IMR-90 (cell line): ENCODE results near the gene TFPI. TPM values are rescaled to one million over a fixed set of nuclear protein-coding genes. Genes with fewer than 3 reads are reported as not detected.

Source experiments
- ATAC-seq: fragments of 200-7000 bp; cut with Tn5 transposase; 2 replicates; pipeline ENCODE4 v1.9.1; 2020; ENCODE audit warnings: low read depth, mild to moderate bottlenecking, moderate library complexity
- BruUV-seq: library from RNA; stranded (reverse); fragments of 400-500 nt; replicated peaks from 2 replicates; lab custom pipeline; 2021; lab: Mats Ljungman, UMichigan
- CTCF ChIA-PET: fragments of 300-600 bp; formaldehyde crosslinking; extraction: SDS; loops from one replicate; lab custom pipeline; 2021; ENCODE audit warnings: antibody characterized with exemption; lab: Yijun Ruan, JAX
- POLR2A ChIA-PET: fragments of 300-600 bp; sonication (Branson Sonifier 250); formaldehyde crosslinking; loops from one replicate; lab custom pipeline; 2022; ENCODE audit warnings: antibody characterized with exemption; ENCODE audit not compliant: unreplicated experiment; lab: Charles Lee
- DNase-seq: peaks from one replicate; pipeline ENCODE4 v3.0.0; 2013
- H2AFZ ChIP-seq: replicated peaks from 2 replicates; pipeline ENCODE3; 2013; ENCODE audit warnings: low read length, mild to moderate bottlenecking; ENCODE audit not compliant: poor library complexity
- H2AK5ac ChIP-seq: 2 replicates; pipeline ENCODE4 v1.6.1; 2013; ENCODE audit warnings: low read depth, low read length, inconsistent platforms
- H2AK9ac ChIP-seq: replicated peaks from 2 replicates; pipeline ENCODE3; 2013; ENCODE audit warnings: mild to moderate bottlenecking, low read depth, low read length, moderate library complexity; ENCODE audit not compliant: poor library complexity
- H2BK120ac ChIP-seq: 2 replicates; pipeline ENCODE4 v1.6.1; 2013; ENCODE audit warnings: low read depth, low read length, inconsistent platforms
- H2BK15ac ChIP-seq: 3 replicates; pipeline ENCODE4 v1.6.1; 2013; ENCODE audit warnings: low read depth, low read length, inconsistent platforms
- H2BK20ac ChIP-seq: 2 replicates; pipeline ENCODE4 v1.6.1; 2013; ENCODE audit warnings: low read depth, mild to moderate bottlenecking, inconsistent platforms, low read length, moderate library complexity
- H2BK5ac ChIP-seq: 2 replicates; pipeline ENCODE4 v1.6.1; 2013; ENCODE audit warnings: mild to moderate bottlenecking, low read depth, low read length, inconsistent platforms; ENCODE audit not compliant: poor library complexity, severe bottlenecking
- H3K14ac ChIP-seq: replicated peaks from 2 replicates; pipeline ENCODE4 v1.6.1; 2013; ENCODE audit warnings: low read depth, low read length, inconsistent platforms
- H3K18ac ChIP-seq: 2 replicates; pipeline ENCODE4 v1.6.1; 2013; ENCODE audit warnings: low read depth, low read length, control low read depth
- H3K23ac ChIP-seq: 2 replicates; pipeline ENCODE4 v1.6.1; 2013; ENCODE audit warnings: low read depth, low read length, inconsistent platforms
- H3K27ac ChIP-seq: 2 replicates; pipeline ENCODE4 v1.5.1; 2013; ENCODE audit warnings: mild to moderate bottlenecking, control low read depth, low read length; ENCODE audit not compliant: insufficient read depth
- H3K27me3 ChIP-seq: 2 replicates; pipeline ENCODE4 v1.6.1; 2013; ENCODE audit warnings: low read length; ENCODE audit not compliant: control insufficient read depth, insufficient read depth
- H3K36me3 ChIP-seq: 2 replicates; pipeline ENCODE4 v1.6.1; 2013; ENCODE audit warnings: low read length, mixed read lengths; ENCODE audit not compliant: control insufficient read depth, insufficient read depth
- H3K4ac ChIP-seq: 2 replicates; pipeline ENCODE4 v1.6.1; 2013; ENCODE audit warnings: low read depth, low read length, inconsistent platforms
- H3K4me1 ChIP-seq: 2 replicates; pipeline ENCODE4 v1.6.1; 2013; ENCODE audit warnings: low read length, mixed read lengths; ENCODE audit not compliant: control insufficient read depth, insufficient read depth
- H3K4me2 ChIP-seq: 2 replicates; pipeline ENCODE4 v1.6.1; 2013; ENCODE audit warnings: low read depth, mild to moderate bottlenecking, control low read depth, low read length, moderate library complexity
- H3K4me3 ChIP-seq: 2 replicates; pipeline ENCODE4 v1.5.1; 2013; ENCODE audit warnings: low read depth, mild to moderate bottlenecking, control low read depth, low read length, moderate library complexity; ENCODE audit not compliant: insufficient read depth
- H3K56ac ChIP-seq: 2 replicates; pipeline ENCODE4 v1.6.1; 2013; ENCODE audit warnings: low read length, inconsistent platforms; ENCODE audit not compliant: insufficient read depth; ENCODE audit errors: extremely low read depth
- H3K79me1 ChIP-seq, 2 experiments: 2 replicates each; pipeline ENCODE4 v1.6.1; 2013; ENCODE audit warnings: low read length in 2 of 2, inconsistent platforms in 1 of 2, low read depth in 1 of 2
- H3K9ac ChIP-seq: 2 replicates; pipeline ENCODE4 v1.6.1; 2013; ENCODE audit warnings: low read depth, low read length, control low read depth
- H3K9me1 ChIP-seq: 2 replicates; pipeline ENCODE4 v1.6.1; 2013; ENCODE audit warnings: low read length, inconsistent platforms; ENCODE audit not compliant: insufficient read depth
- H3K9me3 ChIP-seq: 2 replicates; pipeline ENCODE4 v1.6.1; 2013; ENCODE audit warnings: low read length; ENCODE audit not compliant: control insufficient read depth, insufficient read depth
- H4K20me1 ChIP-seq: 2 replicates; pipeline ENCODE4 v1.6.1; 2013; ENCODE audit warnings: low read length, inconsistent platforms; ENCODE audit not compliant: insufficient read depth
- H4K5ac ChIP-seq: 2 replicates; pipeline ENCODE4 v1.6.1; 2013; ENCODE audit warnings: mild to moderate bottlenecking, low read depth, low read length, control low read depth
- H4K8ac ChIP-seq, 2 experiments: 2 replicates each; pipeline ENCODE4 v1.6.1; 2013; ENCODE audit warnings: low read depth in 2 of 2, low read length in 2 of 2, control low read depth in 1 of 2, inconsistent platforms in 1 of 2
- H4K91ac ChIP-seq: 2 replicates; pipeline ENCODE4 v1.6.1; 2013; ENCODE audit warnings: low read depth, low read length, inconsistent platforms; ENCODE audit not compliant: insufficient read depth
- BHLHE40 ChIP-seq: fragments of 150-350 bp; IDR thresholded peaks from 2 replicates; pipeline ENCODE4 v1.6.1; 2016; ENCODE audit warnings: mild to moderate bottlenecking, low read depth, low read length
- CEBPB ChIP-seq: IDR thresholded peaks from 2 replicates; pipeline ENCODE4 v1.6.1; 2012; ENCODE audit warnings: low read depth, low read length, improper control_type of control experiment
- CHD1 ChIP-seq: IDR thresholded peaks from 2 replicates; pipeline ENCODE4 v1.6.1; 2012; ENCODE audit warnings: low read depth, low read length, improper control_type of control experiment
- FOS ChIP-seq: fragments of 150-350 bp; IDR thresholded peaks from 2 replicates; pipeline ENCODE4 v1.6.1; 2016; ENCODE audit warnings: low read depth, low read length
- MAFK ChIP-seq: IDR thresholded peaks from 2 replicates; pipeline ENCODE4 v1.6.1; 2012; ENCODE audit warnings: low read depth, low read length, improper control_type of control experiment
- MAZ ChIP-seq: IDR thresholded peaks from 2 replicates; pipeline ENCODE4 v1.6.1; 2012; ENCODE audit warnings: low read depth, mild to moderate bottlenecking, low read length, improper control_type of control experiment, moderate library complexity, borderline replicate concordance
- MXI1 ChIP-seq: IDR thresholded peaks from 2 replicates; pipeline ENCODE4 v1.6.1; 2012; ENCODE audit warnings: low read depth, mild to moderate bottlenecking, low read length, moderate library complexity, borderline replicate concordance
- NFE2L2 ChIP-seq: fragments of 150-350 bp; IDR thresholded peaks from 2 replicates; pipeline ENCODE4 v1.6.1; 2016; ENCODE audit warnings: low read depth, mild to moderate bottlenecking, low read length
- POLR2A ChIP-seq: IDR thresholded peaks from 2 replicates; pipeline ENCODE4 v1.6.1; 2012; ENCODE audit warnings: mild to moderate bottlenecking, low read depth, low read length
- RAD21 ChIP-seq: IDR thresholded peaks from 2 replicates; pipeline ENCODE4 v1.6.1; 2012; ENCODE audit warnings: low read length, improper control_type of control experiment
- RCOR1 ChIP-seq: IDR thresholded peaks from 2 replicates; pipeline ENCODE4 v1.6.1; 2012; ENCODE audit warnings: mild to moderate bottlenecking, low read length, improper control_type of control experiment; ENCODE audit not compliant: insufficient replicate concordance
- RFX5 ChIP-seq: IDR thresholded peaks from 2 replicates; pipeline ENCODE4 v1.8.0; 2012; ENCODE audit warnings: low read depth, mild to moderate bottlenecking, low read length, moderate library complexity
- SMC3 ChIP-seq: fragments of 150-350 bp; IDR thresholded peaks from 2 replicates; pipeline ENCODE4 v1.6.1; 2016; ENCODE audit warnings: low read depth, mild to moderate bottlenecking, antibody characterized with exemption, low read length, moderate library complexity
- WGBS, 2 experiments: methylation state at CpG; one replicate each; pipeline versions ENCODE4 v1.1.5 to v1.1.7; 2013; ENCODE audit warnings: missing lambda C conversion rate in 2 of 2; ENCODE audit not compliant: insufficient read length in 1 of 2; ENCODE audit errors: extremely low coverage in 2 of 2; 5-methylcytosine and 5-hydroxymethylcytosine counted together
- dilution Hi-C: fragments of 300-500 bp; cut with HindIII; formaldehyde crosslinking; loops from one replicate; pipeline ENCODE4 v1.14.3; 2018; ENCODE audit warnings: low sequenced_read_pairs; ENCODE audit not compliant: unreplicated experiment
- in situ Hi-C: fragments of 300-500 bp; cut with MboI; formaldehyde crosslinking; loops from 3 replicates; pipeline ENCODE4 v1.14.3; 2019; ENCODE audit warnings: low sequenced_read_pairs, inconsistent platforms, mixed read lengths
- intact Hi-C: fragments of 100-400 bp; cut with micrococcal nuclease; formaldehyde crosslinking; loops from 2 replicates; pipeline ENCODE4 v1.10.0; 2022
- polyA plus RNA-seq, 3 experiments: library from polyadenylated mRNA; depleted of rRNA; stranded (reverse); fragments of >200 nt; gene quantifications; 2 replicates each; pipeline ENCODE4 v1.2.3, GENCODE V29; 2012; ENCODE audit warnings: low replicate concordance in 1 of 3
- total RNA-seq: library from RNA; depleted of rRNA; stranded (reverse); fragments of >200 nt; gene quantifications from 2 replicates; pipeline ENCODE4 v1.2.3, GENCODE V29; 2012
- TF ChIP-seq, protein P1 (sequence below): fragments of 150-350 bp; IDR thresholded peaks from 2 replicates; pipeline ENCODE4 v1.6.1; 2017; ENCODE audit warnings: mild to moderate bottlenecking, antibody characterized with exemption, low read length, low read depth
- TF ChIP-seq, protein P2 (sequence below): conservative IDR thresholded peaks from 2 replicates; pipeline ENCODE4 v1.5.1; 2012; ENCODE audit warnings: mild to moderate bottlenecking, low read depth, low read length, improper control_type of control experiment
- TF ChIP-seq, protein P3 (sequence below): fragments of 150-350 bp; IDR thresholded peaks from 2 replicates; pipeline ENCODE4 v1.6.1; 2016; ENCODE audit warnings: low read depth, mild to moderate bottlenecking, low read length, moderate library complexity, borderline replicate concordance

The TFPI gene
- total and polyA plus RNA-seq, 2 of the 4 experiments (the other 2 are of a cell fraction), result 33.9 to 83.0 TPM

DNA sequence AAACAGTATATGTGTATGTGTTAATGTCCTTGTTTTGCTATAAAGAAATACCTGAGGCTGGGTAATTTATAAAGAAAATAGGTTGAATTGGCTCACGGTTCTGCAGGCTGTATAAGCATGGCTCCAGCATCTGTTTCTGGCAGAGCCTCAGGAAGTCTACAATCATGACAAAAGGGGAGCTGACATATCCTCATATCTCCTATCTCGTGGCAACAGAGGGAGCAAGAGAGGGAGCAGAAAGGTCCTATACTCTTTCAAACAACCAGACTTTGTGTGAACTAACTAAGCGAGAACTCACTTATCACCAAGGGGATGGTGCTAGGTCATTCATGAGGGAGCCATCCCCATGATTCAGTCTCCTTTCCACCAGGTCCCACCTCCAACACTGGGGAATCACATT lies 119.2 kb downstream of the TFPI start:
- no CpG with 5 or more reads among the region's 3 CpGs for WGBS, 2 experiments
- DNase-seq, result no peak
- Histone ChIP-seq H3K4me3 (no peak overlapping the region), H3K18ac (no peak overlapping the region), H4K91ac (no peak overlapping the region), H3K27me3 (no peaks in the 10 kb centered on the region), H2AK5ac (no peak overlapping the region), H3K36me3 (no peaks in the 10 kb centered on the region), H3K14ac (no peak overlapping the region), H3K4ac (no peak overlapping the region), H3K9me3 (no peaks in the 10 kb centered on the region), H3K4me2 (no peak overlapping the region), H4K5ac (no peak overlapping the region), H4K20me1 (no peaks in the 10 kb centered on the region), H4K8ac (0 out of 4 replicates have a peak overlapping the region, but pooled peaks of 1 of the 2 experiments have one; percentile 9), H2BK120ac (no peak overlapping the region), H3K79me1 (no peaks in the 10 kb centered on the region), H3K56ac (no peak overlapping the region), H2BK15ac (no peak overlapping the region), H2BK20ac (no peak overlapping the region), H3K9ac (no peak overlapping the region), H2BK5ac (no peak overlapping the region), H2AK9ac (no peak overlapping the region), H3K9me1 (0 out of 2 replicates have a peak, but pooled peaks cover 3% of the 10 kb centered on the region), H3K27ac (no peak overlapping the region), H2AFZ (no peak overlapping the region), H3K23ac (no peak overlapping the region), H3K4me1 (peaks cover 2% of the 10 kb centered on the region)
- in situ Hi-C loops, result loop anchor here (25.0 kb wide), 1 partner anchor 298 kb away; no protein-coding TSS in a partner anchor
- intact Hi-C loops, result no loop called here
- no peak for TF ChIP-seq MXI1
- TF ChIP-seq SMC3, result no peak
- TF ChIP-seq CHD1, result no peak
- TF ChIP-seq, protein P1, sequence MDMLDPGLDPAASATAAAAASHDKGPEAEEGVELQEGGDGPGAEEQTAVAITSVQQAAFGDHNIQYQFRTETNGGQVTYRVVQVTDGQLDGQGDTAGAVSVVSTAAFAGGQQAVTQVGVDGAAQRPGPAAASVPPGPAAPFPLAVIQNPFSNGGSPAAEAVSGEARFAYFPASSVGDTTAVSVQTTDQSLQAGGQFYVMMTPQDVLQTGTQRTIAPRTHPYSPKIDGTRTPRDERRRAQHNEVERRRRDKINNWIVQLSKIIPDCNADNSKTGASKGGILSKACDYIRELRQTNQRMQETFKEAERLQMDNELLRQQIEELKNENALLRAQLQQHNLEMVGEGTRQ, result no peak
- TF ChIP-seq, protein P2, sequence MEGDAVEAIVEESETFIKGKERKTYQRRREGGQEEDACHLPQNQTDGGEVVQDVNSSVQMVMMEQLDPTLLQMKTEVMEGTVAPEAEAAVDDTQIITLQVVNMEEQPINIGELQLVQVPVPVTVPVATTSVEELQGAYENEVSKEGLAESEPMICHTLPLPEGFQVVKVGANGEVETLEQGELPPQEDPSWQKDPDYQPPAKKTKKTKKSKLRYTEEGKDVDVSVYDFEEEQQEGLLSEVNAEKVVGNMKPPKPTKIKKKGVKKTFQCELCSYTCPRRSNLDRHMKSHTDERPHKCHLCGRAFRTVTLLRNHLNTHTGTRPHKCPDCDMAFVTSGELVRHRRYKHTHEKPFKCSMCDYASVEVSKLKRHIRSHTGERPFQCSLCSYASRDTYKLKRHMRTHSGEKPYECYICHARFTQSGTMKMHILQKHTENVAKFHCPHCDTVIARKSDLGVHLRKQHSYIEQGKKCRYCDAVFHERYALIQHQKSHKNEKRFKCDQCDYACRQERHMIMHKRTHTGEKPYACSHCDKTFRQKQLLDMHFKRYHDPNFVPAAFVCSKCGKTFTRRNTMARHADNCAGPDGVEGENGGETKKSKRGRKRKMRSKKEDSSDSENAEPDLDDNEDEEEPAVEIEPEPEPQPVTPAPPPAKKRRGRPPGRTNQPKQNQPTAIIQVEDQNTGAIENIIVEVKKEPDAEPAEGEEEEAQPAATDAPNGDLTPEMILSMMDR, result no peak
- TF ChIP-seq, protein P3, sequence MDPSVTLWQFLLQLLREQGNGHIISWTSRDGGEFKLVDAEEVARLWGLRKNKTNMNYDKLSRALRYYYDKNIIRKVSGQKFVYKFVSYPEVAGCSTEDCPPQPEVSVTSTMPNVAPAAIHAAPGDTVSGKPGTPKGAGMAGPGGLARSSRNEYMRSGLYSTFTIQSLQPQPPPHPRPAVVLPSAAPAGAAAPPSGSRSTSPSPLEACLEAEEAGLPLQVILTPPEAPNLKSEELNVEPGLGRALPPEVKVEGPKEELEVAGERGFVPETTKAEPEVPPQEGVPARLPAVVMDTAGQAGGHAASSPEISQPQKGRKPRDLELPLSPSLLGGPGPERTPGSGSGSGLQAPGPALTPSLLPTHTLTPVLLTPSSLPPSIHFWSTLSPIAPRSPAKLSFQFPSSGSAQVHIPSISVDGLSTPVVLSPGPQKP, result no peak
- no peak for TF ChIP-seq MAFK
- no peak for TF ChIP-seq RAD21
- no peak for TF ChIP-seq FOS
- no peak for TF ChIP-seq NFE2L2
- no peak for TF ChIP-seq RCOR1
- TF ChIP-seq POLR2A, result no peak
- no peak for TF ChIP-seq MAZ
- TF ChIP-seq BHLHE40, result no peak
- TF ChIP-seq CEBPB, result no peak
- no peak for TF ChIP-seq RFX5
- POLR2A ChIA-PET, result no interaction called here
- CTCF ChIA-PET, result interaction anchor here (1.5 kb wide), 1 partner anchor 562 kb away, joined by 3 read pairs; no protein-coding TSS in a partner anchor
- ATAC-seq, result no peak
- dilution Hi-C loops, result no loop called here
- BruUV-seq, result no TSS peak
